GM18508 (cell line): ENCODE data around the gene EMP2.

ENCODE experiments used
- ATAC-seq: cut with Tn5 transposase; IDR thresholded peaks from one replicate; pipeline ENCODE4 v1.9.1; 2021; ENCODE audit warnings: moderate number of reproducible peaks; ENCODE audit not compliant: insufficient read depth, unreplicated experiment

Gene EMP2

DNA sequence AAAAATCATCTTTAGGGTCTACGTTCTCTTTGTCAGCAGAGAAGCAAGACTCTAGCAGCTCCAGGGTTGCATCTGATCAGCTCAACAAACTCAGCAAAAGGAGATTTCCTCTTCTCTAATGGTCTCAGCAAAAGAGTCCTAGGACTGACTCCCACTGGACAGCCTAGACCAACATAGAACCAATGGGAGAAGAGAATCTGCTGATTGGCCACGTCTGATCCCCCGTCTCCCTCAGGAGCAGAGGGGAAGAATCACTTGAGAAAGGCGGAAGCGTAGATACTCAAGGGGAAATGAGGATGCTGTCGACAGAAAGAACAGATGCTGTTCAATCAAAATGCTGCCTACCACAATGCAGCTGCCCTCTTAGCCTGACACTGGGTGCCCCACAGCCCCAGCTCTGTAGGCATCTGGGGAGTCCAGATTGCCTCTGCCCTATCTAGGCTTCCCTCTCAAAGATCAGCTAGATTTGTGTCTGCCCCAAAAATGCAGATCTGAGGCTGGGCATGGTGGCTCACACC is 31.5 kb upstream of the EMP2 start:
- ATAC-seq: no peak

DNA sequence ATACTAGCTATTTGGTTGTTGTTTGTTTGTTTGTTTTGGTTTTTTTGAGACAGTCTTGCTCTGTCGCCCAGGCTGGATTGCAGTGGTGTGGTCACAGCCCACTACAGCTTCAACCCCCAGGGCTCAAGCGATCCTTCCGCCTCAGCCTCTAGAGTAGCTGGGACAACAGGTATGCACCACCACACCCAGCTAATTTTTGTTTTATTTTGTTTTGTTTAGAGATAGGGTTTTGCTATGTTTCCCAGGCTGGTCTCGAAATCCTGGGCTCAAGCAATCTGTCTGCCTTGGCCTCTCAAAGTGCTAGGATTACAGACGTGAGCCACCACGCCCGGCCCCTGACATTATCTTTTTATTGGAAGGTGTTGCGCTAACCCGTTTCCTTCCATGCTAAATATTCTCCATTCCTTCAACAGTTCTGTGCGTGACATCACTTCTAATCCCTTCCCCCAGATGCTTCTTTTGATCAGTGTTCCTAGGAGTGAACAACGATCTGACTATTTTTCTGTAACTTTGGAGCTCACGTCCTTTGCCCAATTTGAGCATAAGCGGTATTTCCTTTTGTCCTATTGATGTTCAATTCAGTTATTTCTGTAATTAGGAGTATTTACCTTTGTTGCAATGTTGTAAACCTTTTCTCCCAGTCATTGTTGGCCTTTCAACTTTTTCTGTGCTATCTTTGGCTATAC is 30.2 kb upstream of the EMP2 start:
- ATAC-seq: no peak

DNA sequence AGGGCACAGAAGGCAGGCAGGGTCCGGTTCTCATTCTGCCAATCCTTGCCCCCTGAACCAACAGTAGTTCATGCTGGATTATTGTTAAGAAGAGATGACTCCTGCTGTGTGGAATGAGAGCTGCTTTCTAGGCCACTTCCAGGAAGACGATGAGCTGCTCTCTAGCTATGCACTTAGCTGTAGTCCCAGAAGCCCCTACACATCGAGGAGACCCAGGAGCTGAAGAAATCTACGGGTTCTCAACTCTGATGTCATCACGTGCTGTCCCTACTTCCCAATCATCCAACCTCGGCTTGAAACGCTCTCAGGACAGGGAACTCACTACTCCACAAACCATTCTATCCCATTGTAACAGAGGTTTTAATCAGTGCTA is 29.0 kb upstream of the EMP2 start:
- no peak for ATAC-seq

DNA sequence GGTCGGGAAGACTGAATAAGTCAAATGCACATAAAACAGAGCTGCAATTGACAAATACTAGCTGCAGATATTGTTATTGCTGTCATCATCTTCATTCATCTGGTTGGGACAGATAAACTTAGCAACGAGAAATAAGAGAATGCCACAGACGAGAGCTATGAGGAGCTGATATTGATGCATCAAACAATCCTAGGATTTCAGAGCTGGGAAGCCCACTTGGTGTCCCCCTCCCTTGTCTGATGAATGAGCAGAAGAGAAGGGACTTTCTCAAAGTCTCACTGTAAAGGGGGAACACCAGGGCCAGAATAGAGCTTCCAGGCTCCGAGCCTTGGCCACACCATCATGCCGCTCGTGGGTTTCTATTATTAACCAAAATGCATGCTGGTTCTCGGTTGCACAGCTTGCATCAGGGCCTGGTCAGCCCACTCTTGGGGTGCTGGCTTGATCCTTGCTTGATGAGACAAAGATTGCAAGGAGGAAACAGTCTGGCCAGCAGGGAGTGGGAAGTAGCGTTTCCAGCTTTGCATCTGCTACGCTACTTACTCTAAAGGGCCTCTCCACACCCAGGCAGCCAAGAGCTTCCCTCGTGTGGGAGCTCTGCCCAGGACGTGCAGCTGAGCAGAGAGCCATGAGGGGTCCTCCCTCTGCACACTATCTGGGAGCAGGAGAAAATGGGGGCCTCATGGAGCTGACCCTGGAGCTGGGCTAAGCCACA is 28.4 kb upstream of the EMP2 start:
- ATAC-seq: no peak

DNA sequence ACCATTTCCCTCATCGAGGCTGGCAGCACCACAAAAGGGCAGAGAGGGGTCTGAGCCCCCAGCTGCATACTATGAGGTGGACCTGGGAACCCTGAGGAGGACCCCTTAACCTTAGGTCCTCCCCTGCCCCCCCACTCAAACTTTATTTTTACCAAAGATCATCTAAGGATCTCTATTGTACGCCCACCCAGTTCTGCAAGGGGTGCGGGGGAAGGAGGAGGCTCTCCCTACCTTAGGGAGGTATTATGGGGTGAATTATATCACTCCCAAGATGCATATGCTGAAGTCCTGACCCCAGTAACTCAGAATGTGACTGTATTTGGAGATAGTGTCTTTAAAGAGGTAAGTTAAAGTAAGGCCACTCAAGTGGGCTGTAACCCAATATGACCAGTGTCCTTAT is 26.8 kb upstream of the EMP2 start:
- no peak for ATAC-seq

DNA sequence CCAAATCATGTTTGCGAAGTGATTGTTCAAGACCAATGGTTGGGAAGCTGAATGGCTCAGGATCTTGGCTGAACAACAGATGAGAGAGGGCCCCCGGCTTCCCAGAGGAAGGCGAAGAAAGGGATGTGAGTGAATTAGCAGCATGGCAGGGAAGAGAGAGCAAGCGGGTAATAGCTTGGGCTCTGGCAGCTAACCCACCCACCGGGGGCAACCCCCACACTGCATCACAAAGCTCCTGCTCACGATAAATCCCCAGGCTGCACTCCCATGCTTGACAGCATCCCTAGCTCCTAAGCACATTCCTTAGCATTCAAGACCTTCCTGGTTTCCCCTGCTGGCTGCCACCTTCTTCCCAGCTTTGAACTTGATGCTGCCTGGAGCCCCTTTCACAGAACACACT is 26.2 kb upstream of the EMP2 start:
- ATAC-seq: no peak

DNA sequence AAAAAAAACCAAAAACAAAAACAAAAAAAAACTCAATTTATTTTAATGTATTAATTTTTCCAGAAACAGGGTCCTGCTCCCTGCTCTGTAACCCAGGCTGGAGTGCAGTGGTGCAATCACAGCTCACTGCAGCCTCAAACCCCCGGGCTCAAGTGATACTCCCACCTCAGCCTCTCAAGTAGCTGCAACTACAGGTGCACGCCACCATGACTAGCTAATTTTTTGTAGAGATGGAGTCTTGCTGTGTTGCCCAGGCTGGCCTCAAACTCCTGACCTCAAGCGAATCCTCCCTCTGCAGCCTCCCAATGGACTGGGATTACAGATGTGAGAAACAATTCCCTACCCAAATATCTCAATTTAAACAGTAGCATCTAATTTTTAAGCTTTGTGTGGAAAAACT is 25.2 kb upstream of the EMP2 start:
- ATAC-seq: no peak

DNA sequence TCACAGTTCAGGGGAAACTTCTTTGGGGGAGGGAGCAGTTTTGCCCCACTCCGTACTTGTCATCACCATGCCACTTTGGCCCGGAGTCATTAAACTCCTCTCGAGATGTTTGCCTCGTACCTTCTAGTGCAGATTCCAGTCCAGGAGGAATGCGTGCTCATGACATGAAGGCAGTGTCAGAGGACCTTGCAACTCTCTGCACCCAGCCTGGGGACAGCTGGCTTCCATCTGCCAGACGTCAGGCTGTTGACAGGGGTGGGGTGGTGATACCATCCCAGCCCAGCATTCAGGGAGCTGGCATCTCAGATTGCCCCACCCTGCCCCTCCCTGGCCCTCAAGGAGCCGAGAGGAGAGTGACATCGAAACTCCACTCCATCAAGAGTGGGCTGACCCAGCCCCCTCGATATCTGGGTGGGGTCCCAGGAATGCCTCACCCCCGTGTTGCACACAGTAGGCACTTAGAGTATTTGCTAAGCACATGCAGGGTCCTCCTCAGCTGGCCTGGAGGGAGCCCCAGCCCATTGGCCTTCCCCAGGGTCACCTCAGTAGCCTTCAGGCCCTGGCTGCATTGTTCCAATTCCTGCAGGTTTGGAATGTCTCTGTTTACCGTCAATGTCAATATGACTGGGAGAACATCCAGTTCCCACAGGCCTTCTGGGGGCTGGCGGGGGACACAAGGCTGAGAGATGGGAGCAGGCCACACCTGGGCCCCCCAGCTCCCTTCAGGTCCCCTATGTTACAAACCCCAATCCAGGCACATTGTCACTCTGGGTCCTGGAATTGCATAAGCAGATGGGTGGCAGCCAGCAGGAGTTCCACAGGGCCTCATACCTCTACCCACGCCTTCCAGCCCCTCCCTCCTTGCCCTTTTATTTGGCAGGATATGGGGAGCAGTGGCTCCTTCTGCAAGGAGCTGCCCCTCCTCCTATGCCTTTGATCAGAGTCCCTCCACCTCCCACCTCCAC is 21.3 kb upstream of the EMP2 start:
- no peak for ATAC-seq

DNA sequence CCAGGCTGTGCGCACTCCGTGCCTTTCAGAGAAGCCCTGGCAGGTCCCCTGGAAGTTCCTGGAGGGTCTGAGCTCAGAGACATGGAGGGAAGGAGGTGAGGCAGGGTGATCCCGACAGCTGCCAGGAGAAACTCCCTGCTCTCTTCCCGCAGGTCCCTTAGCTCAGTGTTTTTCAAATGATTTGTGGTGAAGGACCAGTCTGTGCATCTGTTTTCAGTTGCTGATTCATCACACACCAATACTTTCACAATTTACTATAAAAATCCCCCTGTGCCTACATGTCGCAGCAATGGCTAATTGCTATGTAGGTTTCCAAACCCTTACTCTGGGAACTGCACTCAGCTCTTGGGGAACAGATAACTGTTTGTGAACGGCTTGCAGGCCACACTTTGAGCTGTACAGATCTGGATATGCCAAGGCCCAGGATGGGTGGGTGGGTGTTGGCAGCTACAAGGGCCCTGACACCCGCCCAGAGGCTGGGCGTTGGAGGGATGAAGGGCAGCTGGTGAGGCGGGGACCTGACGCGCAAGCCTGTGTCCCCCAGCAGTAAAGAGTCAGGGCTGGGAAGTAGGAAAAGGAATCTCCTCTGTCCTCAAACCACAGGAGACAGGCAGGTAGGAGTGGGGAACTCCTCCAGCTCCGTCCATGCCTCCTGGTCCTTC is 20.5 kb upstream of the EMP2 start:
- no peak for ATAC-seq

DNA sequence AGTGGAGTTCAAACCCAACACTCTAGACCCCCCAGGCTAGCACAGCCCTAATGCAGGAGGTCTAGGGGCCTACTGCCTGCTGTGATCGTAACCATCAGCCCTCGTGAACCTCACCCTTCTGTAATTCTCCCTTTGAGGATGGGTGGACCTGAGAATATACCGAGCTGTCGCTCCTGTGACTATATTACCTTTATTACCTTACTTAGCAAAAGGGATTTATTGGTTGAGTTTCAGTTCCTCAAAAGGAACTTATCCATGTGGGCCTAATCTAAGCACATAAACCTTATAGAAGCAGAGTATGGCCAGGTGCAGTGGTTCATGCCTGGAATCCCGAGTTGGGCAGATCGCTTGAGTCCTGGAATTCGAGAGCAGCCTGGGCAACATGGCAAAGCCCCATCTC is 19.2 kb upstream of the EMP2 start:
- no peak for ATAC-seq

DNA sequence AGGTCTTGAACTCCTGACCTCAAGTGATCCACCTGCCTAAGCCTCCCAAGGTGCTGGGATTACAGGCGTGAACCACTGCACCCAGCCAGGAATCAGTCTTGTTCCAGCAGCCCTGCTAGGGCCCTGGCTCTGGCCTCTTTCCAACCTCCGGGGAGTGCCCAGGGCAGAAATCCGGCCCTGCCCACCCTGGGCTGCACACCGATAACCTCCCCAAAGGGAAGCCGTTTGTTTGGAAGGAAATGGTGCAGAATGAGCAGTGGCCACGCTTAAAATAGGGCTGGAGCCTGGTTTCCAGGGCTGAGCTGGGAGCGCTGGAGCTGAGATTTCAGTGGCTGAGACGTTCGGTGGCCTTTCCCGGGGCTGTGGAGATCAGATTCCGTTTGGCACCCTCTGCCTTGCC is 17.8 kb upstream of the EMP2 start:
- no peak for ATAC-seq

DNA sequence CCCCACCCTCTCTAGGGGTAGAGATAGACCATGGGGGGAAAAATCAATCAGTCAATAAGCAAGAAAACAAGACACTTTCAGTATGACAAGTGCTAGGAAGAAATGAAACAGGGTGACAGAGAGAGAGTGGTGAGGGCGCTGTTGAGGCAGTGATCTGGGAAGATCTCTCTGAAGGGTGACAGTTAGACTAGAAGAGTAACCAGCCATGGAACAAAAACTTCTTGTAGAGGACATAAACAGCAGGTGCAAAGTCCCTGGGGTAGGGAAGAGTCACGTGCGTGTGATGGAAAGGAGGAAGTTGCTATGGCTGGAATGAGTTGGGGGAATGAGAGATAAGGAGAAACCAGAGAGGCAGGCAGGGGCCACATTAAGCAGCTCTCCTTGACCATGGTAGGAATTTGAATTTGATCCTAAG is 16.8 kb upstream of the EMP2 start:
- no peak for ATAC-seq

DNA sequence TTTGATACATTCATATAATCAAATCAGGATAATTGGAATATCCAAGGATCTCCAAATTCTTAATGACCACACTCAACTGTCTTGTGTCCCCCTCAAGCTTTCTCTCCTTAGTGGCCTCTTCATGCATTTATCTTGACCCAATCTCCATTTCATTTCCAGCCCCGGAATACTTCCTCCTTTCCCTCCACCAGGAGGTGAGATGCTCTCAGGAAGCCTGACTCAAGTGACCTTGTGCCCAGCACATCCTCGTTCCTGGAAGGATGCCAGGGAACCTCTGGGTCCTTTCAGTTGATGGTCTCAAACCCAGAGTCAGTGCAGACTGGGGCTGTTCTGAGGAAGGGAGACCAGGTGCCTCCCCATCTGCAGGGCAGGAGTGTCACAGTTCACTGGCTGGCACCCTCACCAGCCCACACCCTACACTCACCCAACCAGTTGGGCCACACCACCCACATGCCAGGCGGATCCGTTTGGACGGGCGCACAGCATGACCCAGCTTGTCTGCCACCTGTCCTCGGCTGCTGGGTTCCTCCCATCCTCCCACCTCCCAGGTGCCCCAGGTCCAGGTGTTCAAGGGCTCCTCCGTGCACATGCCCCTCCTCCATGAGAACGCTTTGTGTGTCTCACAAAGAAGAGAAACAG is 14.0 kb upstream of the EMP2 start:
- no peak for ATAC-seq

DNA sequence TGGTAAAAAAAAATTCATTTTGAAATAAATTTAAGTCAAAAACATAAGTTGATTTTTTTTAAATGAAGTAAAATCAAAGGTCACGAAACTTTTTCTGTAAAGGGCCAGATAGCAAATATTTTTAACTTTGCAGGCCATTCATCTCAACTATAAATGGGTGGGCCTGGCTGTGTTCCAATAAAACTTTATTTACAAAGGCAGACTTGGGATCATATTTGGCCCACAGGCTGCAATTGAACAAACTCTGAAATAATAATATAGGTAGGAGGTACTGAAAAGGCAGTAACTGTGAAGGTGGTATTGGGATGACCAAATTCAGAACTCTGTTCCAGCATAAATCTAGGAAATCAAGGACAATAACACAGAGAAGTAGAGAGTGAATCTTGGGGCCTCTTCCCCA is 12.2 kb upstream of the EMP2 start:
- ATAC-seq: no peak

DNA sequence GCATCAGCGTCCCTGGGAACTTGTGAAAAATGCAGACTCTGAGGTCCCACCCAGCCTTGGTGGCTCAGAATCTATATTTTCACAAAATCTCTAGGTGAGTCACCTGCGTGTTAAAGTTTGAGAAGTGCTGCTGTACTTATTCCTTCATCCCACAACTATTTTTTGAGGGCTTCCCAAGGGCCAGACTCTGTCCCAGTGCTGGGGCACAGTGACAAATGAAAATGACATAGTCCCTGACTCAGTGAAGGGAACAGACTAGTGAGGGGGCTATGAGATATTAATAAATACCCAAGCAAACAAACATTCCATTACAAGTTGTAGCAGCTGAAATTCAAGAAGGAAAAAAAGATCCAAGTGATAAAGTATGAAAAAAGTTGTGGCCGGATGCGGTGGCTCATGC is 9.9 kb upstream of the EMP2 start:
- no peak for ATAC-seq

DNA sequence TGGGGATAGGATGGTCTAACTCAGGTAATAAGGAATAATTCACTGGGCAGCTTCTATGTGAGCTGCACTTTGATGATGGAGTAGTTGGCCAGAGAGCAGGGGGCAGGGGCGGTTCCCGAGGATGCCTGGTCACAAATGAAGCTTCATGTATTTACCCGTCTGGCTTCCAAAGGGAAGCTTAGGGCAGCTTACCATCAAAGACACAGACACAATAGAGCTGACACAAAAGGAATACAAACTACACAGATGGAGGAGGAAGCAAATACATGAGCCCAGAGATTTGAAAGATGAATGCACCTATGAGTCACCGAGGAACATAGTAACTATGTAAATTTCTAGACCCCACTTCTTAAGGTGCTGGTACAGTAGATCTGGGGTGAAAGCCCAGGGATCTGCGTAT is 8.7 kb upstream of the EMP2 start:
- ATAC-seq: no peak

DNA sequence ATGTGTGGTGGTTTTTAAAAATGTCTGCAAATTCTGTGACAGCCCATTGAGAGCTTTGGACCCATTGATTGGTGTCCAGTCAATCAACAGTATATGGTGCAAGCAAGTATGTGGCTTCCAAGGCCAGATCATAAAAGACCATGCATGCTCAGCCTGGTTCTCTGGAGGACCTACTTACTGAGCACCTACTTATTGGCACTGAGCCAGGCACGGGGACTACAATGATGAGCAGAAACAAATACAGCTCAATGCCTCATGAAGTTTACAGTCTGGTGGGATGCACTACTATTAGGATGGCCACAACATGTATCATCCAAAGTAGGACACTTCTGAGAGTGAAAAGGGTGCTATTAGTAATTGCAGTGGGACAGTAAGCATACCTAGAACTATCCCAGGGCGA is 7.2 kb upstream of the EMP2 start:
- no peak for ATAC-seq

DNA sequence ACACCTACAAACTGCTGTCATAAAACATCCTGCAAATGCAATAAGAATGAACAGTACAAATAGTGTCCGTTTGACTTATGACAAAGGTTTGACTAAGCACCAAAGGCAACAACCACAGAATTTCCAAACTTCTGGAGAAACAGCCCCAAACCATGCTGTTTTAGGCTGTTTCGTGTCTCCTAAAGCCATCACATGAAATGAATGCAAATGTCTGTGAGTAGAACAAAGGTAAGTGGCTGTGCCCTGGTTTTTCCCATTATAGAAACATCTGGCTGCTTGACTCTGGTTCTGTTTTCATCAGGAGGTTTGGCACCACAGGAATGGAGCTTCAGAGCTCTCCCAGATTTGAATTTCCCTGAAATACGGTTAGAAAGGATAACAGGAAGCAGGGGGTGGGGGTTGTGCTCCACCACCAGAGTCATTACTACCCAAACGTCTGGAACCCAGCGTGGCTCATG is 4.6 kb upstream of the EMP2 start:
- ATAC-seq: no peak

DNA sequence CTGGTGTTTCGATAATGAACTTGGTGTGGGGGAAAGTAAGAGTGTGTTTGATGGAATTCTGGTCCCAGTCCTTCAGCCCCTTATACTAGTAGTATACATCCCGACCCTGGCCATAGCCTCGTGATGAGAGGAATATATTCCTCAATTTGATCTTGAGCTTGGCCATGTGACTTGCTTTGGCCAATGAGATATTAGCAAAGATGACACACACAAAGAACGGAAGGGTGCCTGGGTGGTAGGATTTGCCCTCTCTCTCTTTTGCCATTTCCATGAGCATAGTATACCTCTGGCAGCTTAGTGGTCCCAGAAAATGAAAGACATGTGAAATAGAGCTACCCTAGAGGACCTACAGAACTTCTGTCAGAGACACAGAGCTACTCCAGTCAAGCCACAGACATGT is 2.9 kb upstream of the EMP2 start:
- no peak for ATAC-seq

DNA sequence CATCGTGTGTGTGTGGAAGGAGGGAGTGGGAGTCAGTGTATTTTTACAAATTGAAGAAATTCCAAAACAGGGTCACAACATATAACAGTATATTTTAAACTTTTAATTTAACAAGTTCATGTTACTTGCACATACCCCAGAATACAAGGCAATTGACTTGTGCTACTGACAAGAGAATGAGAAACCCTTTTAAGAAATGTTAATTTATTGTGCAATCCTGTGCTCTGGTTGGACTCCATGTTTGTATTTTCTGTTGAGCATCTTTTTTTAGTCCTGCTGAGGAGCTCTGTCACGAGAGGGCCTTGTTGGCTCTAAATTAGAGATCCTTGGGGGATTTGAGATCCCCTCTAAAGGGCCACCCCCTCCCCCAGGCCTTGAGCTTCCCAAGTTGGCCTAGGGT is 1.1 kb upstream of the EMP2 start:
- no peak for ATAC-seq
